COLO829 (cell line): ENCODE data around the gene PIN1.

Experiments
- DNase-seq: peaks from one replicate; pipeline ENCODE4 v3.0.0; 2012; ENCODE audit warnings: low spot score

Gene PIN1

GRCh38 chr19:9857076-9857721 is 22.1 kb downstream of the PIN1 start:
- no peak for DNase-seq

GRCh38 chr19:9857920-9858746 is 23.0 kb downstream of the PIN1 start:
- DNase-seq, result no peak

GRCh38 chr19:9858766-9859165 is 23.6 kb downstream of the PIN1 start:
- no peak for DNase-seq

- DNase-seq, result no peak
Measured at GRCh38 chr19:9860407-9860806, 25.3 kb downstream of the PIN1 start.

GRCh38 chr19:9861503-9861902 is 26.4 kb downstream of the PIN1 start:
- DNase-seq, result no peak

GRCh38 chr19:9862938-9863337 is 27.8 kb downstream of the PIN1 start:
- no peak for DNase-seq

GRCh38 chr19:9863759-9864158 is 28.6 kb downstream of the PIN1 start:
- no peak for DNase-seq

GRCh38 chr19:9865732-9866501 is 30.8 kb downstream of the PIN1 start:
- no peak for DNase-seq

GRCh38 chr19:9868983-9869617 is 34.0 kb downstream of the PIN1 start:
- no peak for DNase-seq

- no peak for DNase-seq
Measured at GRCh38 chr19:9871626-9872338, 36.7 kb downstream of the PIN1 start.

- no peak for DNase-seq
Measured at GRCh38 chr19:9872618-9873242, 37.6 kb downstream of the PIN1 start.

GRCh38 chr19:9875031-9875627 is 40.0 kb downstream of the PIN1 start:
- DNase-seq, result no peak

GRCh38 chr19:9875796-9876195 is 40.7 kb downstream of the PIN1 start:
- no peak for DNase-seq

- DNase-seq, result no peak
Measured at GRCh38 chr19:9877780-9878510, 42.8 kb downstream of the PIN1 start.

GRCh38 chr19:9878511-9879196 is 43.5 kb downstream of the PIN1 start:
- no peak for DNase-seq

GRCh38 chr19:9881720-9882119 is 46.6 kb downstream of the PIN1 start:
- DNase-seq, result no peak

GRCh38 chr19:9883231-9883758 is 48.2 kb downstream of the PIN1 start:
- no peak for DNase-seq

- DNase-seq, result no peak
Measured at GRCh38 chr19:9883764-9884163, 48.6 kb downstream of the PIN1 start.

- no peak for DNase-seq
Measured at GRCh38 chr19:9885077-9885552, 50.0 kb downstream of the PIN1 start.
